Subcutaneous abdominal adipose tissue (tissue), 5 donors: ENCODE results near the gene IGFL4.

ENCODE experiments used
- H3K27ac ChIP-seq: one replicate; pipeline ENCODE4 v1.7.0; 2013; ENCODE audit warnings: low read depth, mild to moderate bottlenecking, inconsistent platforms, low read length, moderate library complexity
- H3K27me3 ChIP-seq, 5 donors: one replicate each; pipeline ENCODE4 v1.7.0; 2013; ENCODE audit warnings: low read length in 5 of 5, inconsistent platforms in 1 of 5; ENCODE audit not compliant: control insufficient read depth in 5 of 5, insufficient read depth in 4 of 5
- H3K36me3 ChIP-seq, 5 donors: one replicate each; pipeline ENCODE4 v1.7.0; 2013; ENCODE audit warnings: low read length in 5 of 5; ENCODE audit not compliant: control insufficient read depth in 5 of 5, insufficient read depth in 5 of 5
- H3K4me1 ChIP-seq, 5 donors: one replicate each; pipeline ENCODE4 v1.7.0; 2013; ENCODE audit warnings: low read length in 5 of 5, mild to moderate bottlenecking in 3 of 5, moderate library complexity in 1 of 5; ENCODE audit not compliant: control insufficient read depth in 5 of 5, insufficient read depth in 5 of 5
- H3K4me3 ChIP-seq, 5 donors: one replicate each; pipeline ENCODE4 v1.7.0; 2013; ENCODE audit warnings: low read length in 5 of 5, low read depth in 1 of 5
- H3K9ac ChIP-seq, 5 donors: one replicate each; pipeline ENCODE4 v1.7.0; 2013; ENCODE audit warnings: low read length in 5 of 5, mild to moderate bottlenecking in 4 of 5, moderate library complexity in 3 of 5
- H3K9me3 ChIP-seq, 5 donors: one replicate each; pipeline ENCODE4 v1.7.0; 2013; ENCODE audit warnings: low read length in 5 of 5; ENCODE audit not compliant: control insufficient read depth in 5 of 5
- donor health status: healthy.
- donor health status: healthy.
- donor health status: healthy.
- donor health status: healthy.
- donor health status: healthy.

Gene IGFL4

DNA sequence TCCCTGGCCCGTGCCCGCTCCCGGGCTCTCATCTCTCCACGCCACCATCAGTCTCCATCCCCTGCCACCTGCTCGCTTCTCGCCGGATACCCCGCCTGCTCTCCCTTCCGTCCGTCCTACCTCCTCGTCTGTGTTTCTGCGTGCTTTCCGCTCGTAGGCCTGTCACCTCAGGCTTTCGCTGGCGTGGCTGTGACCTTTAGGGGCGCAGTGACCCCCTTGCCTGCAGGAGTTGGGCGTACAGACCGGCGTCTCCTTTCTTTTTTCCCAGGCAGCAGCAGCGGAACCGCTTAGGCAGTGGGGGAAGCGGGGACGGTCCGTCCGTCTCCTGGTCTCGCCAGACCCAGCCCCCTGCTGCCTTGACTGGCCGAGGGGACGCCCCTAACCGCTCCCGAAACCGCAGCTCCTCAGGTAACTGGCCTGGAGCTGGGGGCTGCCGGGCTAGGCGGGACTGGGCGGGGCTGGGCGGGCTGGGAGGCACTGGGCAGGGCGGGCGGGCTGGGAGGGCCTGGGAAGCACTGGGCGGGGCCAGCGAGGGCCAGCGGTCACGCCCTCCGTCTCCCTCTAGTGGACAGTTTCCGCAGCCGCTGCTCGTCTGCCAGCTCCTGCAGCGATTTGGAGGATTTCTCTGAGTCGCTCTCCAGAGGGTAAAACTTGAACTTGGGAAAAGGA is 24.2 kb downstream of the IGFL4 start:
- Histone ChIP-seq H3K27me3 (peaks cover 15 to 22% (median 16%) of the 10 kb centered on the region in 5 donors), H3K27ac (no peak overlapping the region), H3K4me1 (peaks cover 2 to 25% (median 16%) of the 10 kb centered on the region in 5 donors), H3K4me3 (peak overlapping the region; percentile 72 to 92 (median 86)), H3K9me3 (no peaks in the 10 kb centered on the region), H3K9ac (peak overlapping the region in 4 of 5 donors; percentile 16 to 80 (median 70)), H3K36me3 (peaks cover 0 to 6% (median 0%) of the 10 kb centered on the region in 5 donors)

DNA sequence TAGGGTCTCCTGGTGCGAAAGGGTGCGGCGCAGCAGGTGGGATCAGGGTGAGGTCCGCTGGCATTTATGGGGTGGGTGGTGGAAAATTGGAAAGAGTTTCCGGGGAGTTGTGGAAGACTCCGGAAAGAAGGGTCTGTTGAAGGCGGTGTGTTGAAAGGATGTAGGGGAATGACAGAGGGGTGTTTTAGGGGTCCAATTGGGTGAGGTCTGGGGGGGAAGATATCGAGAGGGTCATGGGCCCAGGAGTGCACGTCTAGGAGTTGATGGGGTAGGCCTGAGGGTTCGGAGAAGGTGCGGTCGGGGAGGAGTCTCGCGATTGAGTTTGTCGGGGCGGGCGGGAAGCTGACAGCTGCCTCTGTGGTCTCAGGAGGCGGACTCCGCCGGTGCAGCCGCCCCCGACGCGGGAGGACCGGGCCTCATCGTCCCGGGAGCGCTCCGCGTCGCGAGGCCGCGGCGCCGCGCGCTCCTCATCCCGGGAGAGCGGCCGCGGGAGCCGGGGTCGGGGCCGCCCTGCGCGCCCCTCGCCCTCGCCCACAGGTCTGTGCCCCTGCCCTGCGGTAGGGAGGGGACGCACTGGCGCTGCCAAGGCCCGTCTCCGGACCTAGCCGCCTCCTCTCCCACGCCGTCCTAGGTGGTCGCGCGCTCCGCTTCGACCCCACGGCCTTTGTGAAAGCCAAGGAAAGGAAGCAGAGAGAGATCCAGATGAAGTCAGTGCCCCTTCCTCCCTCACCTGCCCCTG is 24.9 kb downstream of the IGFL4 start:
- Histone ChIP-seq H3K9me3 (no peaks in the 10 kb centered on the region), H3K4me3 (peak overlapping the region; percentile 72 to 92 (median 86)), H3K36me3 (peaks cover 0 to 9% (median 0%) of the 10 kb centered on the region in 5 donors), H3K9ac (peak overlapping the region in 4 of 5 donors; percentile 16 to 80 (median 70)), H3K27me3 (peaks cover 15 to 22% (median 16%) of the 10 kb centered on the region in 5 donors), H3K4me1 (peaks cover 2 to 25% (median 16%) of the 10 kb centered on the region in 5 donors), H3K27ac (no peak overlapping the region)

DNA sequence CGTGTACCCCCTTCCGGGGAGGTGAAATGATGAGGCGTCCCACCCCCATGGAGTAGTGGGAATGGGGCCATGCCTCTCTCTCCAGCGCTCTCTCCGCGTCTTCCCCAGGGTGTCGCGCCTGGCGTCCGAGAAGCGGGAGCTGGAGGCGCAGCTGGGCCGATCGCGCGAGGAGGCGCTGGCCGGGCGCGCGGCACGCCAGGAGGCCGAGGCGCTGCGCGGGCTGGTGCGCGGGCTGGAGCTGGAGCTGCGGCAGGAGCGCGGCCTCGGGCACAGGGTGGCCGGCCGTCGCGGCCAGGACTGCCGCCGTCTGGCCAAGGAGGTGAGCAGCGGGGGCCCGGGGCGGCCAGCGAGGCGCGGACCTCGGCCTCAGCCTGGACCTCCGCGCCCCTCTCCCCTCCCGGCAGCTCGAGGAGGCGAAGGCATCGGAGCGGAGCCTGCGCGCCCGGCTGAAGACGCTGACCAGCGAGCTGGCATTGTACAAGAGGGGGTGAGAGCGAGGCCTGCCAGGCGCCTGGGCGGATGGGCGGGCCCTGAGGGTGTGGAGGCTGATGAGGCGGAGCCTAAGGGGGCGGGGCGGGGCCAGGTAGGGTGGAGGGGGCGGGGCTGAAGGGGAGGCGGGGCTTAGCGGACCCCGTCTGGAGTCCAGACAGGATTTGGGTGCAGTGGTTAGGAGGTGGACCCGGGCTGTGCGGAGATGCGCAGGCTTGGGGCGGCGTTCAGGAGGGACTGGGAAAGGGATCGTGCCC is 25.7 kb downstream of the IGFL4 start:
- Histone ChIP-seq H3K4me3 (peak overlapping the region in 1 of 5 donors; percentile 42), H3K27ac (no peak overlapping the region), H3K9ac (peak overlapping the region in 2 of 5 donors; percentile 35), H3K9me3 (no peaks in the 10 kb centered on the region), H3K27me3 (peaks cover 15 to 22% (median 16%) of the 10 kb centered on the region in 5 donors), H3K36me3 (peaks cover 0 to 9% (median 0%) of the 10 kb centered on the region in 5 donors), H3K4me1 (peaks cover 2 to 25% (median 16%) of the 10 kb centered on the region in 5 donors)

DNA sequence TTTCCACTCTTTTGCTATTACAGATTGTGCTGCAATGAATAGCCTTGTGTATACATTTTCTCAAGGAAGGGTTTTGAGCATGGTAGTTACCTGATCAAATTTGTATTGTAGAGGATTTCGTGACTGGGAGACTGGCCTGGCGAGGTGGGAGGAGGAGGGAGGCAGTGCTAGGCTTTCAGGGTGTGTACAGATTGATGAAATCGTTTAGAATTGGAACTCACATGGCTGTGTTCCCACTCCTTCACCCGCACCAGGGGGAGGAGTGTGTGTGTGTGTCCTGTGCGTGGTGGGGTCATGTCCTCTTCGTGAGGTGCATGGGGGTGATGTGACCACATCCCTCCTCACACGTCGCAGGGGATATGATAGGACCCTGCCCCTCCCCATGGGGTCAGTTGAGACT is 26.3 kb downstream of the IGFL4 start:
- Histone ChIP-seq H3K9ac (peak overlapping the region in 1 of 5 donors; percentile 35), H3K4me3 (peak overlapping the region in 1 of 5 donors; percentile 42), H3K27ac (no peak overlapping the region), H3K9me3 (no peaks in the 10 kb centered on the region), H3K27me3 (peaks cover 15 to 22% (median 16%) of the 10 kb centered on the region in 5 donors), H3K36me3 (peaks cover 0 to 9% (median 0%) of the 10 kb centered on the region in 5 donors), H3K4me1 (peaks cover 2 to 25% (median 17%) of the 10 kb centered on the region in 5 donors)

DNA sequence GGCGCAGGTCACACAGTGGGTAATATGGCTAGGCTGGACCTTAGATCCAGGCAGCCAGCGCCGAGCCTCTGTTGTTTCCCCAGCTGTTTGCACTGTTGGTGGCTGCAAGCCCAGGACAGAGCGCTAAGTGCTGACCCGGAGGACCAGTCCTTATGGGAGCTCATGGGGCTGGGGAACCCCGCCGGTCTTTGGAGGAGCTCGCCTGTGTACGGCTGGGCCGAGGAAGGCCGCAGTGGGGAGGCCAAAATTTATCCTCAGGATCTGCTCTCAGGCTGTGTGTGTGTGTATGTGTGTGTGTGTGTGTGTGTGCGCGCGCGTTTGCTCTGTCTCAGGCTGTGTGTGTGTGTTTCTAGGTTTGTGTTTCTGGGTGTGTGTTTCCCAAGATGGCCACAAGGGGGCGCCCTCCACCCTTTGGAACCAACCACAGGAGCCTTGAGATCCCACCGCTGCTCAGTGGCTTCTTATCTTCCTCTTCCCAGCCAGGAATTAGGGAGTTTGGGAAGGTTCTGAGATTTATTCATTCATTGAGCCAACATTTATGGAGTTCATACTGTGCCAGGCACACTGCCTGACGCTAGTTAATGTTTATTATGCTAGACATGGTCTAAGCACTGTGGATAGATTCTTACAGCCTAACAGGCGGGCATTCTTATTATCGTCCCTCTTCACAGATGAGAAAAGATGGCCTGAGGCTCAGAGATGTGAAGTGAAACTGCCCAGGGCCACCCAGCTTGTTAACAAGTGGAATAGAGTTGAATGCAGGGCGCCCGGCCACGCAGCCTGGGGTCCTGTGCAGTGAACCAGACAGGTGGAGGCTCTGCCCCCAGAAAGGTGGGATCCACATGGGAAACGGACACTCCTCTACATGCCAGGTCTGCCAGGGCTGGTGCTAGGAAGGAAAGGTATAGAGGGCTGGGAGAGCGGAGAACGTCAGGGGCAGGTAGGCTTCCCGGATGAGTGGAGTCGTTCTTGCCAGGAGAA is 31.0 kb downstream of the IGFL4 start:
- peaks cover 4 to 13% (median 6%) of the 10 kb centered on the region in 5 donors for H3K27me3 ChIP-seq
- no peaks in the 10 kb centered on the region for H3K9me3 ChIP-seq
- no peak overlapping the region for H3K27ac ChIP-seq
- H3K9ac ChIP-seq, result no peak overlapping the region
- H3K36me3 ChIP-seq, result peaks cover 7 to 23% (median 15%) of the 10 kb centered on the region in 5 donors
- no peak overlapping the region for H3K4me3 ChIP-seq
- peaks cover 0 to 7% (median 5%) of the 10 kb centered on the region in 5 donors for H3K4me1 ChIP-seq

DNA sequence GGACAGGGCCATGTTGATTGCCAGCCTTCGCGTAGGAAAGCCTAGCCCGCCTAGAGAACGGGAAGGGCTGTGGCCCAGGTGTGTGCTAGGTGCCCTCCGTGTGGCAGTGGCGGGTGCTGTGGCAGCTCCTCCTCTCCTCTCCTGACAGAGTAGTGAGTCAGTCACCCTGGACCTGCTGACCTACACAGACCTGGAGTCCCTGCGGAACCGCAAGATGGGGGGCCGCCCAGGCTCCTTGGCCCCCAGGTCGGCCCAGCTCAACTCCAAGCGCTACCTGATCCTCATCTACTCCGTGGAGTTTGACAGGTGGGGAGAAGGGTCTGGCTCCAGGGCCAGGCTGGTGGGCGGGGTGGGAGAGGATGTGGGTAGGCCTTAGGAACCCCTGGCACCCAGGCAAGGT is 34.4 kb downstream of the IGFL4 start:
- Histone ChIP-seq H3K27ac (no peak overlapping the region), H3K4me1 (peaks cover 0 to 4% (median 2%) of the 10 kb centered on the region in 5 donors), H3K36me3 (peaks cover 7 to 32% (median 22%) of the 10 kb centered on the region in 5 donors), H3K9me3 (no peaks in the 10 kb centered on the region), H3K9ac (no peak overlapping the region), H3K27me3 (no peaks in the 10 kb centered on the region), H3K4me3 (no peak overlapping the region)

DNA sequence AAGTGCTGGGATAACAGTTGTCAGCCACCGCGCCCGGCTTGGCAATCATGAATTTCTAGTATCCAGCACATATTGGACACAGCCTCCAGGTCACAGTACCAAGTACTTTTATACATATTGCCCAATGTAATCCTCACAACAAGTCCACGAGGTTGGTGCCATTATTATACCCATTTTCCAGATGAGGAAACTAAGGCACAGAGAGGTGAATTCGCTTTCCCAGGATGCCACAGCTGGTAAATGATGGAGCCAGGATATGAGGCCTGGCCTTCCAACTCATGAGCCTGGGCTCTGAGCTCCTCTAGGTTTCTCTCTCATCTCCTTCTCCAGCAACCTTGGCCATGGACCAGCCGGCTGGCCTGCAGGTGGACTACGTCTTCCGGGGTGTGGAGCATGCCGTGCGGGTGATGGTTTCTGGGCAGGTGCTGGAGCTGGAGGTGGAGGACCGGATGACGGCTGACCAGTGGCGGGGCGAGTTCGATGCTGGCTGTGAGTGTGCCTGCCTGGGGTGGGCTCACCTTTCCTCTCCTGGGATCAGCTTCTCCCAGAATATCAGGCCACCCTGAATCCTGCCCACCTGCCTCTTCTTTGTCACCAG is 38.0 kb downstream of the IGFL4 start:
- Histone ChIP-seq H3K36me3 (peaks cover 7 to 23% (median 19%) of the 10 kb centered on the region in 5 donors), H3K9me3 (no peaks in the 10 kb centered on the region), H3K4me1 (peaks cover 0 to 16% (median 13%) of the 10 kb centered on the region in 5 donors), H3K27ac (no peak overlapping the region), H3K9ac (no peak overlapping the region), H3K27me3 (peaks cover 4 to 27% (median 7%) of the 10 kb centered on the region in 5 donors), H3K4me3 (no peak overlapping the region)

DNA sequence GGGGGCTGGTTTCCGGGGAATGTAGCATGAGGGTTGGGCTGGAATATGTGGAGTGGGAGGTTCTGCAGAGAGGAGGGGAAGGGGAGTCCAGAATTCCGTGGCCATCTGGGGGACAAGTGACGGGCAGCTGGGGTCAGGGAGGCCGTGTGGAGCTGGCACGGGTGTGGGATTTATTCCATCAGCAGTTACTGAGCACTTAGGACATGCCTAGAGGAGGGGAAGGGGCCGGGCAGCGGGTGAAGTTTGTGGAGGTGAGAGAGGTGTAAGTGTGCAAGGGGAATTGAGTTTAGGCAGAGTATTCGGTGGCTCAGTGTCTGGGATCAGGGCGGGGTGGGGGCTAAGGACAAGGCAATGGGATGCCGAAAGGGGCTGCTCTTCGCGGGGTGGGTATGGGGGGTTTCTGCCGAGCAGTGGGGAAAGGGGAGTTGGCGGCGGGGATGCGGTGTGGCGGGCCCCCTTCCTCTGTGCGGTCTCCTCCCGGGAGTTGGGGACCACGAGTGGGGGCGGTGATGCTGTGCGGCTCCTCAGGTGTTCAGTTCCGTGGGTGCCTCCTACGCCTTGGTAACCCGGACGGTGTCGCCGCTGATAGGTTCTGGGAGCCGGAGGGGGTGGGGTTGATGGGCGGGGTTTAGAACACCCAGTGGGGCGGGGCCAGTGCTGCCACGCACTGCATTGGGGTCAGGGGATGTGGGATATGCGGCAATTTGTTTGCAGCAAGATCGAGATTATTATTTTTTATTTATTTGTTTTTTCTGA is 40.1 kb downstream of the IGFL4 start:
- H3K9ac ChIP-seq, result no peak overlapping the region
- peaks cover 5 to 22% (median 18%) of the 10 kb centered on the region in 5 donors for H3K4me1 ChIP-seq
- peak overlapping the region in 1 of 5 donors; percentile 4 for H3K4me3 ChIP-seq
- no peaks in the 10 kb centered on the region for H3K9me3 ChIP-seq
- peaks cover 4 to 27% (median 7%) of the 10 kb centered on the region in 5 donors for H3K27me3 ChIP-seq
- peaks cover 5 to 15% (median 12%) of the 10 kb centered on the region in 5 donors for H3K36me3 ChIP-seq
- H3K27ac ChIP-seq, result no peak overlapping the region
